ENCODE results near the gene TSEN2. TPM values are rescaled to one million over a fixed set of nuclear protein-coding genes. Genes with fewer than 3 reads are reported as not detected.
"Not testable (repeated sequence)": the region's sequence is repeated elsewhere in the genome, so short reads cannot be mapped to it uniquely, and the experiment has no call there.

The TSEN2 gene
- total RNA-seq, 1 donor from 2014 or later, result 8.6 TPM

GRCh38 chr3:12476238-12476897, 7.9 kb upstream of the TSEN2 start:
- DNase-seq (ENCODE audit: low spot score), result no peak
- TF ChIP-seq CTCF (IDR thresholded peaks at IDR 0.05), result no peak
- Mint-ChIP-seq H3K27ac (ENCODE audit: unreplicated experiment) (peak overlapping the region; percentile 81), H3K9me3 (ENCODE audit: low read depth) (no peaks in the 10 kb centered on the region), H3K4me1 (ENCODE audit: low read depth) (peaks cover 44% of the 10 kb centered on the region), H3K36me3 (ENCODE audit: low read depth) (no peaks in the 10 kb centered on the region), H3K27me3 (ENCODE audit: low read depth) (no peaks in the 10 kb centered on the region), H3K4me3 (ENCODE audit: unreplicated experiment) (no peak overlapping the region)

DNA sequence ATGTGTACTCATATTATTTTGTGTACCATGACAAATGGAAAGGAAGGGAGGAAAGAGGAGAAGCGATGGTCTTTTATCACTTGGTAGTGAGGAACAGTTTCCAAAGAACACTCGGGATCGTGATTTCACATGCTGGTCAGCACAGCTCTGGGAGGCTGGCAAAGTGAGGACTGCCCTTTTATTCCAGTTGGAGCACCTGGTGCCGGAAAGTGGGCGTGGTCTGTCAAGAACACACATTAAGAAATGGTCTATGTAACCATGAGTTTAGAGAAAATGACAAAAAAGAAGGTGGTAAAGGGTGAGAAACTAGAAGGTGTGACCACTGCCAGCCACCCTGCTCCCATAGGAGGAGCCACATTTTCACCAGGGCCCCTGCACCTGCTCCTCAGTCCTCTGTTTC, 7.0 kb upstream of the TSEN2 start:
- Mint-ChIP-seq H3K27me3 (ENCODE audit: low read depth) (no peaks in the 10 kb centered on the region), H3K9me3 (ENCODE audit: low read depth) (no peaks in the 10 kb centered on the region), H3K36me3 (ENCODE audit: low read depth) (no peaks in the 10 kb centered on the region), H3K4me1 (ENCODE audit: low read depth) (peaks cover 41% of the 10 kb centered on the region), H3K4me3 (ENCODE audit: unreplicated experiment) (no peak overlapping the region), H3K27ac (ENCODE audit: unreplicated experiment) (peak overlapping the region; percentile 81)
- no peak for TF ChIP-seq CTCF (IDR thresholded peaks at IDR 0.05)
- no peak for DNase-seq (ENCODE audit: low spot score)

GRCh38 chr3:12478326-12478725, 6.0 kb upstream of the TSEN2 start:
- TF ChIP-seq CTCF (IDR thresholded peaks at IDR 0.05), result no peak
- Mint-ChIP-seq H3K36me3 (ENCODE audit: low read depth) (no peaks in the 10 kb centered on the region), H3K4me3 (ENCODE audit: unreplicated experiment) (no peak overlapping the region), H3K27me3 (ENCODE audit: low read depth) (no peaks in the 10 kb centered on the region), H3K9me3 (ENCODE audit: low read depth) (no peaks in the 10 kb centered on the region), H3K27ac (ENCODE audit: unreplicated experiment) (no peak overlapping the region), H3K4me1 (ENCODE audit: low read depth) (peaks cover 38% of the 10 kb centered on the region)
- no peak for DNase-seq (ENCODE audit: low spot score)

GRCh38 chr3:12479198-12479597, 5.1 kb upstream of the TSEN2 start:
- H3K4me1 Mint-ChIP-seq (ENCODE audit: low read depth), result peaks cover 46% of the 10 kb centered on the region
- H3K9me3 Mint-ChIP-seq (ENCODE audit: low read depth); H3K27me3 Mint-ChIP-seq (ENCODE audit: low read depth); H3K27ac Mint-ChIP-seq (ENCODE audit: unreplicated experiment); H3K36me3 Mint-ChIP-seq (ENCODE audit: low read depth); H3K4me3 Mint-ChIP-seq (ENCODE audit: unreplicated experiment); DNase-seq (ENCODE audit: low spot score): not testable (repeated sequence)

DNA sequence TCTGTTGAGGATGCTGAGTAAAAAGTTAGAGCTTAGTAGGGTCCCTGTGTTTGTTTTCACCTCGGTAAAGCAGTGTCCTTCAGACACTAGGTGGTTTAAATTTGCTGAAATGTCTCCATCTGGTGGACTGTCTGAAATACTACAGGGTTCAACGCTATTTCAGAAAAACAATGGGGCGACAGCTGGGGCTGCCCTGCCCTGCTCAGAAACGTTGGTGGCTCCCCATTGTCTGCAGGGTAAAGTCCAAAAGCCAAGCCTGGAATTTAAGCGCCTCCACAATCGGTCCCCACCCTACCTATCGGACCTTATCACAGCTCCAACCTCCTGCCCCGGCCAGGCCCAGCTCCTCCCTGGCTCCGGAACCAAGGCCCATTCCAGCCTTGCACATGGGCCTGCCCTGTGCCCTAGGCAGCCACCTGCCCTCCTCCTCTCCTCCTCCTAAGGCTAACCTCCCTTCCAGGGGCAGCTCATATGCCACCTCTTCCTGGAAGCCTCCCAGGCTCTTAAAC, 4.3 kb upstream of the TSEN2 start:
- H3K27me3 Mint-ChIP-seq (ENCODE audit: low read depth), result no peaks in the 10 kb centered on the region
- no peaks in the 10 kb centered on the region for H3K36me3 Mint-ChIP-seq (ENCODE audit: low read depth)
- H3K4me1 Mint-ChIP-seq (ENCODE audit: low read depth), result peaks cover 51% of the 10 kb centered on the region
- peak; percentile 97 for TF ChIP-seq CTCF (IDR thresholded peaks at IDR 0.05)
- H3K9me3 Mint-ChIP-seq (ENCODE audit: low read depth), result no peaks in the 10 kb centered on the region
- no peak overlapping the region for H3K4me3 Mint-ChIP-seq (ENCODE audit: unreplicated experiment)
- H3K27ac Mint-ChIP-seq (ENCODE audit: unreplicated experiment), result no peak overlapping the region
- no peak for DNase-seq (ENCODE audit: low spot score)

DNA sequence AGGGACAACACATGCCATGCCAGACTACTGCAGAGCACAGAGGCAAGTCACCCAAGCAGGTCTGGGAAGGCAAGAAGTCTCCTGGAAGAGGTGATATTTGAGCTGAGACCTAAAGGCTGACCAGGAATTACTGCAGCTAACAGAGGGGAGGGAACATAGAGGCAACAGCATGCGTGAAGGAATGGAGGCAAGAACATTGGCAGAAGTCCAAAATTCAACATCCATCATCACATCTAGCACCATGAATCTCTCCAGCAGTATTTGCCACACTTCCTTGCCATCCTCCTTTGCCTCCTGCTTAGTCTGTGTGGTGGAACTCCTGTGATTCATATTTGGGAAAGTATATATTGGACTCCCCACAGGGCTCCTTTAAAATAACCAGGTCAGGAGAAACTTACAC, 870 bp upstream of the TSEN2 start:
- no peak for DNase-seq (ENCODE audit: low spot score)
- H3K36me3 Mint-ChIP-seq (ENCODE audit: low read depth), result no peaks in the 10 kb centered on the region
- H3K4me3 Mint-ChIP-seq (ENCODE audit: unreplicated experiment), result peak overlapping the region; percentile 88
- H3K9me3 Mint-ChIP-seq (ENCODE audit: low read depth), result no peaks in the 10 kb centered on the region
- peak overlapping the region; percentile 85 for H3K27ac Mint-ChIP-seq (ENCODE audit: unreplicated experiment)
- TF ChIP-seq CTCF (IDR thresholded peaks at IDR 0.05), result no peak
- H3K27me3 Mint-ChIP-seq (ENCODE audit: low read depth), result no peaks in the 10 kb centered on the region
- peaks cover 34% of the 10 kb centered on the region for H3K4me1 Mint-ChIP-seq (ENCODE audit: low read depth)

All from chondrocyte (in vitro differentiated cells).